MV-4-11 (cell line): ENCODE results near the gene MYB.
"Not testable (repeated sequence)": the region's sequence is repeated elsewhere in the genome, so short reads cannot be mapped to it uniquely, and the experiment has no call there.

Source experiments
- DNase-seq: peaks from one replicate; lab custom pipeline; 2025; lab: John Stamatoyannopoulos, UW

The MYB gene

GRCh38 chr6:135180542-135181332 lies at the start of gene MYB:
MYB (plus strand) TSS chr6:135181308; CDS start chr6:135181514, 206 bp downstream.
- DNase-seq = peak; percentile 85

- no peak for DNase-seq
These were observed 48.3 kb upstream of the MYB start for GRCh38 chr6:135132776-135133175.

GRCh38 chr6:135135835-135136234 lies 45.3 kb upstream of the MYB start:
- DNase-seq = no peak

GRCh38 chr6:135137826-135138225 lies 43.3 kb upstream of the MYB start:
- DNase-seq = no peak

GRCh38 chr6:135141182-135141581 lies 39.9 kb upstream of the MYB start:
- no peak for DNase-seq

GRCh38 chr6:135141728-135142127 lies 39.4 kb upstream of the MYB start:
- peak; percentile 68 for DNase-seq

GRCh38 chr6:135142232-135142631 lies 38.9 kb upstream of the MYB start:
- DNase-seq = not testable (repeated sequence)

GRCh38 chr6:135144673-135145062 lies 36.4 kb upstream of the MYB start:
- no peak for DNase-seq

- peak; percentile 52 for DNase-seq
These were observed 35.9 kb upstream of the MYB start for GRCh38 chr6:135145063-135145800.

GRCh38 chr6:135146162-135146934 lies 34.8 kb upstream of the MYB start:
- no peak for DNase-seq

- peak; percentile 20 for DNase-seq
These were observed 33.2 kb upstream of the MYB start for GRCh38 chr6:135147637-135148592.

- DNase-seq = no peak
These were observed 32.2 kb upstream of the MYB start for GRCh38 chr6:135148889-135149288.

- no peak for DNase-seq
These were observed 31.7 kb upstream of the MYB start for GRCh38 chr6:135149376-135149775.

GRCh38 chr6:135150481-135150880 lies 30.6 kb upstream of the MYB start:
- DNase-seq = not testable (repeated sequence)

GRCh38 chr6:135154125-135154524 lies 27.0 kb upstream of the MYB start:
- DNase-seq = not testable (repeated sequence)

- no peak for DNase-seq
These were observed 22.7 kb upstream of the MYB start for GRCh38 chr6:135158397-135158796.

- no peak for DNase-seq
These were observed 21.6 kb upstream of the MYB start for GRCh38 chr6:135159531-135159930.

GRCh38 chr6:135161411-135162395 lies 19.4 kb upstream of the MYB start:
- DNase-seq = no peak

- DNase-seq = peak; percentile 13
These were observed 18.2 kb upstream of the MYB start for GRCh38 chr6:135162678-135163439.

- DNase-seq = no peak
These were observed 17.7 kb upstream of the MYB start for GRCh38 chr6:135163440-135163738.
